Lung (tissue), 12 donors: ENCODE measurements around the gene UBXN11. TPM values are rescaled to one million over a fixed set of nuclear protein-coding genes. Genes with fewer than 3 reads are reported as not detected.

Experiments used
- ATAC-seq: fragments of 200-7000 bp; cut with Tn5 transposase; one replicate; pipeline ENCODE4 v1.9.1; 2020; ENCODE audit warnings: moderate number of reproducible peaks; ENCODE audit not compliant: insufficient read depth, low FRiP score
- DNase-seq, 3 donors: peaks; one replicate each; pipeline ENCODE4 v3.0.0-alpha.2; 2013 to 2017
- H3K27ac ChIP-seq, 2 donors: one replicate each; pipeline ENCODE4 v1.5.1; 2013; ENCODE audit warnings: mild to moderate bottlenecking in 2 of 2, moderate library complexity in 2 of 2, control low read depth in 1 of 2, inconsistent platforms in 1 of 2, low read depth in 1 of 2, low read length in 1 of 2
- H3K27me3 ChIP-seq, 3 donors: one replicate each; pipeline ENCODE4 v1.5.1; 2013; ENCODE audit warnings: low read length in 2 of 3; ENCODE audit not compliant: control insufficient read depth in 3 of 3, insufficient read depth in 3 of 3
- H3K36me3 ChIP-seq, 4 donors: one replicate each; pipeline ENCODE4 v1.5.1; 2013; ENCODE audit warnings: low read length in 4 of 4, mild to moderate bottlenecking in 1 of 4, moderate library complexity in 1 of 4; ENCODE audit not compliant: control insufficient read depth in 4 of 4, insufficient read depth in 4 of 4
- H3K4me1 ChIP-seq, 5 donors: one replicate each; pipeline ENCODE4 v1.5.1; 2013; ENCODE audit warnings: low read length in 5 of 5, mild to moderate bottlenecking in 2 of 5, moderate library complexity in 1 of 5; ENCODE audit not compliant: control insufficient read depth in 5 of 5, insufficient read depth in 5 of 5
- H3K4me3 ChIP-seq: one replicate; pipeline ENCODE4 v1.5.1; 2013; ENCODE audit warnings: mild to moderate bottlenecking, control low read depth, moderate library complexity
- H3K9ac ChIP-seq, 2 donors: one replicate each; pipeline ENCODE4 v1.5.1; 2013; ENCODE audit warnings: low read length in 2 of 2, control low read depth in 1 of 2; ENCODE audit not compliant: insufficient read depth in 1 of 2
- H3K9me3 ChIP-seq, 4 donors: one replicate each; pipeline ENCODE4 v1.5.1; 2013; ENCODE audit warnings: low read length in 3 of 4, mild to moderate bottlenecking in 1 of 4, moderate library complexity in 1 of 4; ENCODE audit not compliant: control insufficient read depth in 4 of 4, insufficient read depth in 3 of 4
- WGBS, 2 donors: extraction: QIAGEN DNeasy Blood & Tissue Kit; methylation state at CpG; one replicate each; pipeline ENCODE4 v1.1.7; 2013; 5-methylcytosine and 5-hydroxymethylcytosine counted together
- polyA plus RNA-seq, 2 donors: library from polyadenylated mRNA; stranded (reverse); fragments of 200-250 nt; gene quantifications; one replicate each; pipeline ENCODE4 v1.2.1, GENCODE V29; 2013
- total RNA-seq, 2 donors: library from RNA; depleted of rRNA in 1 of 2; stranded (reverse); fragments of >200 nt in 1 of 2; gene quantifications; one replicate each; pipeline ENCODE4 v1.2.1, GENCODE V29; 2014 to 2021
- TF ChIP-seq, protein P1 (sequence below): IDR thresholded peaks from 2 replicates; pipeline ENCODE4 v1.5.1; 2012; ENCODE audit warnings: mild to moderate bottlenecking; ENCODE audit errors: control extremely low read depth, extremely low read depth
- donor health status: control.
- donor health status: control.
- donor health status: Bipolar disorder and iron deficiency.
- donor health status: healthy.
- donor health status: DM: yes; HTN: yes; CAD: no.

The UBXN11 gene
- total and polyA plus RNA-seq, 4 donors: 20.1 to 82.1 (median 54.9) TPM

DNA sequence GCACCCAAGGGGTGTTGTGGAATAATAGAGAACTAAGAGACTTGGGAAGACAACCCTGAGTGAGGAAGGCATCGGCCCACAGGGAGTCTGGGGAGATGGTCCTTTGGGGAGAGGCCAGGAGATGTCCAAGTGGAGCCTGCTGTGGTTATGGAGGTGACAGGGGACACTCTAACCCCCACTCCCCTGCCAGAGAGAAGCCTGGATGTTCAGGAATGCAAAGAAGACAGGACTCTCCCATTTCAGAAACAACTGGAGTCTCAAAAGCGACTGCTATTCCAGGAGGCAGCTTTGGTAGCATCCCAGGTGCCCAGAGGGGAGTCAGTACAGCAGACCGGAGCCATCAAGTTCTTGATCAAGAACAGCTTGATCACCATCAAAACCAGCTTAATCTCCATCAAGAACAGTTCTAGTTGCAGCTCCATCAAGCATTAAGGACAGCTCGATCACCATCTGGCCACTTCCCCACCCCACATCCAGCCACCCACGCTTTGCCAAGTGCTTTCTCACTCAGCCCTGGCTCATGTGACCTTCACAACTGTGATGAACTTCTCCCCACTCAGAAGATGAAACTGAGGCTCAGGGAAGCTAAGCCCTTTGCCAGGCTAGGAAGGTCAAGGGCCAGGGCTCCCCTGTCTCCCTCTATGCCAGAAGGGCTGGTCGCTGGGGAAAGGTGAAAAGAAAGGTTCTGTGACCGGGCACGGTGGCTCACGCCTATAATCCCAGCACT is 12.1 kb upstream of the UBXN11 start:
- ATAC-seq (no peak), DNase-seq (no peak)
- H3K9ac ChIP-seq: no peak overlapping the region
- WGBS, 2 donors: 48 to 69% methylated on average over 9 of the region's 9 CpGs
- peak overlapping the region in 1 of 2 donors; percentile 46 for H3K27ac ChIP-seq
- peaks cover 0 to 2% (median 0%) of the 10 kb centered on the region in 3 donors for H3K27me3 ChIP-seq
- TF ChIP-seq, protein P1, sequence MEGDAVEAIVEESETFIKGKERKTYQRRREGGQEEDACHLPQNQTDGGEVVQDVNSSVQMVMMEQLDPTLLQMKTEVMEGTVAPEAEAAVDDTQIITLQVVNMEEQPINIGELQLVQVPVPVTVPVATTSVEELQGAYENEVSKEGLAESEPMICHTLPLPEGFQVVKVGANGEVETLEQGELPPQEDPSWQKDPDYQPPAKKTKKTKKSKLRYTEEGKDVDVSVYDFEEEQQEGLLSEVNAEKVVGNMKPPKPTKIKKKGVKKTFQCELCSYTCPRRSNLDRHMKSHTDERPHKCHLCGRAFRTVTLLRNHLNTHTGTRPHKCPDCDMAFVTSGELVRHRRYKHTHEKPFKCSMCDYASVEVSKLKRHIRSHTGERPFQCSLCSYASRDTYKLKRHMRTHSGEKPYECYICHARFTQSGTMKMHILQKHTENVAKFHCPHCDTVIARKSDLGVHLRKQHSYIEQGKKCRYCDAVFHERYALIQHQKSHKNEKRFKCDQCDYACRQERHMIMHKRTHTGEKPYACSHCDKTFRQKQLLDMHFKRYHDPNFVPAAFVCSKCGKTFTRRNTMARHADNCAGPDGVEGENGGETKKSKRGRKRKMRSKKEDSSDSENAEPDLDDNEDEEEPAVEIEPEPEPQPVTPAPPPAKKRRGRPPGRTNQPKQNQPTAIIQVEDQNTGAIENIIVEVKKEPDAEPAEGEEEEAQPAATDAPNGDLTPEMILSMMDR: no peak
- H3K4me3 ChIP-seq: no peak overlapping the region
- H3K9me3 ChIP-seq: no peaks in the 10 kb centered on the region
- H3K36me3 ChIP-seq: no peaks in the 10 kb centered on the region
- H3K4me1 ChIP-seq: peaks cover 0 to 5% (median 0%) of the 10 kb centered on the region in 5 donors

DNA sequence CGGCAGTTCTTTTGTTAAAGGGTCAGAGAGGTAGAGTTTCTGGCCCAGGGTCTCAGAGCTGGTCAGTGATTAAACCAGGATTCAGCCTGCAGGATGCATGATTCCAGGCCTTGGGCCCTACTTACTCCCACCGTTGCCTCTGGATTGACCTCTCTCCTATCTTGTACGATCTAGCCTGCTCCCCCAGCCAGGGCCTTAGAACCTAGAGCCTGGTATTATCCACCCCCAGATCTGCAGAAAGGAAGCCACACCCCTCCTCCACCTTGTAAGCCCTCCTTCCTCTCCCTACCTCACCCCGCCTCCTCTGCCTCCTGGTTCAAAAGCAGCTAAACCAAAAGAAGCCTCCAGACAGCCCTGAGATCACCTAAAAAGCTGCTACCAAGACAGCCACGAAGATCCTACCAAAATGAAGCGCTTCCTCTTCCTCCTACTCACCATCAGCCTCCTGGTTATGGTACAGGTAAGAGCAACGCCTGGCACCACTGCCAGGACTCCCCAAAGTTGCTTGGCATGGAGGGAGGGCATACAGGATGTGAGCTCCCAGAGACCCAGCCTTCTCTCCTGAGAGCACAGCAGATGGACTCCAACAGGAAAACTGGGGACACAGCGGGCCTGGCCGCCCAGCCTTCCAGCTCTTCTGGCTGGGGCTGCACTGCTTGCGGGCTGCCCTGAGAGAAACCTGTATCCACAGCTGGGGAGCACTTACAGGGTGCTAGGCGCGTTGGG is 11.3 kb upstream of the UBXN11 start, which contains the start of gene CD52:
Gene CD52, plus strand, starts transcription at position 347 of the 726 bp plus-strand sequence. Its CDS starts 60 bp downstream, at position 407.
- Histone ChIP-seq H3K9me3 (no peaks in the 10 kb centered on the region), H3K27me3 (peaks cover 0 to 2% (median 0%) of the 10 kb centered on the region in 3 donors), H3K27ac (peak within 1 kb of the TSS in 1 of 2 donors; percentile 46), H3K4me1 (peaks cover 0 to 5% (median 0%) of the 10 kb centered on the region in 5 donors), H3K36me3 (no peaks in the 10 kb centered on the region), H3K4me3 (no peak within 1 kb of the TSS), H3K9ac (peak within 1 kb of the TSS in 1 of 2 donors; percentile 46)
- ATAC-seq: no peak
- 40 to 60% methylated on average over 12 of the region's 12 CpGs for WGBS, 2 donors
- no peak for DNase-seq
- TF ChIP-seq, protein P1: no peak

DNA sequence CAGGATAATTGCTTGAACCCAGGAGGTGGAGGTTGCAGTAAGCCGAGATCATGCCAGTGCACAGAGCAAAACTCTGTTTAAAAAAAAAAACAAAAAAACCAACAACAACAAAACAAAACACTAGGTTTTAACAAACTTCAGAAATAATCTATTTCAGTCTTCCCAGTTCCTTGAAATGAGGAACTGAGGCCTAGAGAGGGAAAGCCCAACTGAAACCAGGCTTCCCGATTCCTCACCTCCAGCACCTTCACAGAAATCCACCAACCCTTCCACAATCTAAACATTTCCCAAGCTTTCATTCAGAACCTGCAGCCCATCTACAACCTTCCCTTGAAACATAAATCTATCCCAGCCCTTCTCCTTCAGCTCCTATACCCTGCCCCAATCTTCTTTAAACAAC is 10.7 kb upstream of the UBXN11 start:
- Histone ChIP-seq H3K36me3 (no peaks in the 10 kb centered on the region), H3K27ac (no peak overlapping the region), H3K27me3 (peaks cover 0 to 2% (median 0%) of the 10 kb centered on the region in 3 donors), H3K4me1 (peaks cover 0 to 5% (median 0%) of the 10 kb centered on the region in 5 donors), H3K4me3 (no peak overlapping the region), H3K9ac (no peak overlapping the region), H3K9me3 (no peaks in the 10 kb centered on the region)
- ATAC-seq (no peak), DNase-seq (no peak)
- WGBS, 2 donors: 59 to 76% methylated on average over 2 of the region's 2 CpGs
- TF ChIP-seq, protein P1: no peak
